Measurements from ENCODE around the gene HOMER2.

DNA sequence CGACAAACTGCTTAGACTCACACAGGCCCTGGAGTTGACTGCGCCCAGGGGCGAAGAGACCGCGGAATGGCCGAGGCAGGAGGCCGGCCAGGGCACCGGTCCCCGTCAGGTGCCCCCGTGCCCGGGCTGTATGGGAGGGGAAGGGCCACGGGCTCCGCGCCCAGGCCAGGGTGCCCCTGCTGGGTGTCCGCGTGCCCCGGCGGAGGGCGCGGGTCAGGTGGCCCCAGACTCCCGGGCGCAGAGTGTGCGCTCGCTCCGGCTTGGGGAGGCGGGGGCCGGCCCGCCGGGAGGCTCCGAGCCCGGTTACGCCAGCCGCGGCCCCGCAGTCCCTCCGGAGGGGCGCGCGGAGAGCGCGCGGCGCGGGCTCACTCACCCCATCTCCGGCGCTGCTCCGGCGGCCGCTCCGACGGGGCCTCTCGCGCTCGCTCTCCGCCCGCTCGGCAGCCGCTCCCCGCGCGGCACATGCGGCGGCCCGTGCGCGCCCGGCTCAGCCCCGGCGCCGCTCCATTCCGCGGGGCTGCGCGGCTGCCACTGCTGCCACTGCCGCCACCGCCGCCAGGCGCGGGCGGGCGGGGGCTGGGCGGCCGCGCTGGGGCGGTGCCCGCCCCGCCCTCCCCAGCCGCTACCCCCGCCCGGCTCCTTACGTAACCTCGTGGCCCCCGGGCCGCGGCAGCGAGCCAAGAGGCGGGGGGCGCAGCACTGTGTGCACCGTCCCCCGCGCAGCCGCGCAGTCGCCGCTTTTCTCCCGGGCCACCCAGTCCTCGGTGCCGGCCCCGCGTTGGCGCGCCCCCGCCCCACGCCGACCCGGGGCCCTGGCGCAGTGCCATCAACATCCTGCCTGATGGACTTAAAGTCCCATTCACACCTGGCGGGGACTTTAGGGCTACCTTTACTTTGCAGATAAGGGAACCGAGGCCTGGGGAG lies at the start of gene HOMER2:
- TF ChIP-seq, protein P1, sequence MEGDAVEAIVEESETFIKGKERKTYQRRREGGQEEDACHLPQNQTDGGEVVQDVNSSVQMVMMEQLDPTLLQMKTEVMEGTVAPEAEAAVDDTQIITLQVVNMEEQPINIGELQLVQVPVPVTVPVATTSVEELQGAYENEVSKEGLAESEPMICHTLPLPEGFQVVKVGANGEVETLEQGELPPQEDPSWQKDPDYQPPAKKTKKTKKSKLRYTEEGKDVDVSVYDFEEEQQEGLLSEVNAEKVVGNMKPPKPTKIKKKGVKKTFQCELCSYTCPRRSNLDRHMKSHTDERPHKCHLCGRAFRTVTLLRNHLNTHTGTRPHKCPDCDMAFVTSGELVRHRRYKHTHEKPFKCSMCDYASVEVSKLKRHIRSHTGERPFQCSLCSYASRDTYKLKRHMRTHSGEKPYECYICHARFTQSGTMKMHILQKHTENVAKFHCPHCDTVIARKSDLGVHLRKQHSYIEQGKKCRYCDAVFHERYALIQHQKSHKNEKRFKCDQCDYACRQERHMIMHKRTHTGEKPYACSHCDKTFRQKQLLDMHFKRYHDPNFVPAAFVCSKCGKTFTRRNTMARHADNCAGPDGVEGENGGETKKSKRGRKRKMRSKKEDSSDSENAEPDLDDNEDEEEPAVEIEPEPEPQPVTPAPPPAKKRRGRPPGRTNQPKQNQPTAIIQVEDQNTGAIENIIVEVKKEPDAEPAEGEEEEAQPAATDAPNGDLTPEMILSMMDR (IDR thresholded peaks at IDR 0.05): no peak
- TF ChIP-seq POLR2A (IDR thresholded peaks at IDR 0.05): no peak
- TF ChIP-seq POLR2AphosphoS5 (IDR thresholded peaks at IDR 0.05): no peak

Data from stomach (tissue), 4 donors.